Inflammatory macrophage (primary cell): Measurements from ENCODE around the gene CNTN4.

Experiments
- DNase-seq, 2 donors: peaks; one replicate each; pipeline ENCODE4 v3.0.0-alpha.2; 2020 to 2022

CNTN4 gene

GRCh38 chr3:3069723-3070122 is 971.1 kb downstream of the CNTN4 start:
- DNase-seq: no peak

- no peak for DNase-seq
Measured at GRCh38 chr3:3071136-3071535, 972.5 kb downstream of the CNTN4 start.

- no peak for DNase-seq
Measured at GRCh38 chr3:3074551-3075257, 976.0 kb downstream of the CNTN4 start.

GRCh38 chr3:3080309-3080708 is 981.6 kb downstream of the CNTN4 start:
- no peak for DNase-seq

- DNase-seq: no peak
Measured at GRCh38 chr3:3081381-3082233, 982.9 kb downstream of the CNTN4 start.

- DNase-seq: no peak
Measured at GRCh38 chr3:3082234-3082924, 983.7 kb downstream of the CNTN4 start.

- DNase-seq: no peak
Measured at GRCh38 chr3:3084890-3085289, 986.2 kb downstream of the CNTN4 start.

GRCh38 chr3:3085782-3086181 is 987.1 kb downstream of the CNTN4 start:
- no peak for DNase-seq

GRCh38 chr3:3086239-3086638 is 987.6 kb downstream of the CNTN4 start:
- DNase-seq: no peak

GRCh38 chr3:3087279-3087678 is 988.6 kb downstream of the CNTN4 start:
- DNase-seq: no peak

GRCh38 chr3:3087716-3088465 is 989.2 kb downstream of the CNTN4 start:
- no peak for DNase-seq

- no peak for DNase-seq
Measured at GRCh38 chr3:3089017-3089416, 990.4 kb downstream of the CNTN4 start.

GRCh38 chr3:3097958-3098357 is 999.3 kb downstream of the CNTN4 start:
- DNase-seq: no peak

GRCh38 chr3:3101660-3102458 is 1003.2 kb downstream of the CNTN4 start:
- DNase-seq: no peak

GRCh38 chr3:3102751-3103150 is 1004.1 kb downstream of the CNTN4 start:
- DNase-seq: no peak

GRCh38 chr3:3105246-3105645 is 1006.6 kb downstream of the CNTN4 start:
- DNase-seq: no peak

- no peak for DNase-seq
Measured at GRCh38 chr3:3105815-3106214, 1007.1 kb downstream of the CNTN4 start.

GRCh38 chr3:3107181-3107580 is 1008.5 kb downstream of the CNTN4 start:
- no peak for DNase-seq
